Endothelial cell of hepatic sinusoid (primary cell): ENCODE results near the gene TFF3.

Experiments
- in situ Hi-C: cut with HindIII; loops from 2 replicates; pipeline ENCODE4 v1.10.0; 2017; ENCODE audit warnings: low sequenced_read_pairs

TFF3 gene

DNA sequence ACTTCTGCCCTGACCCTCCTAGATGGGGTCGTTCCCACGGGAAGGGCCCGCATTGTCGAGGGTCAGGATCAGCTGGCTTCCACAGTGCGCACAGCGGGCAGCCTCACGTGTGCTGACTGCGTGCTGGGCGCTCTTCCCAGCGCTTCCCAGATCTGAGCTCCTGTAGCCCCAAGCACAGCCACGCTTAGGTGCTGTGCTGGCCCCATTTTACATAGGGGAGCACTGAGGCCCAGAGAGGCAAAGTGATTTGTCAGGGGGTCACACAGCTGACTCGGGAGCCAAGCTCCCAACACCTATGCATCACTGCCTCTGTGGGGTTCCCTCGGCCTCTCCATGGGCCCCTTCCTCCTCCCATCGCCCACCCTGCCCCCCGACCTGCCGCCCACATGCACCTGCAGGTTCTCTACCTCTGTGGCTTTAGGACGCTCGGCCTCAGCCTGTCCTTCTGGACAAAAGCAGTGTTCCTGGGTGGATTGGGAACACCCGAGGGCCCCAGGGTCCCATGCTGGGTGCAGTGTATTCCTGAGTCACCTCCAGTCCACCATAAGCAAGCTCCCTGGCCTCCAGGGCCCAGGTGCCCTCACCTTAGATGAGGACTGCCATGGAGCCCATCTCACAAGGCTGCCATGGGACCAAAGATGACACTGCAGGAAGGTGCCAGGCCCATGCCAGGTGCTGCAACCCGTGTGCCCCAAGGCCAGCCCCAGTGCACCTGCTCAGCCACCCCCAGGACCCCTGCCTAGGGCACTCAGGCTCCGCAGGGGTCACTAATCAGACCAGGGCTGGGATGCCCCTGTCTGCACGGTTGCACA lies 23.3 kb downstream of the TFF3 start:
- in situ Hi-C loops, result no loop called here

GRCh38 chr21:42291003-42291750 lies 24.0 kb downstream of the TFF3 start:
- in situ Hi-C loops, result no loop called here

DNA sequence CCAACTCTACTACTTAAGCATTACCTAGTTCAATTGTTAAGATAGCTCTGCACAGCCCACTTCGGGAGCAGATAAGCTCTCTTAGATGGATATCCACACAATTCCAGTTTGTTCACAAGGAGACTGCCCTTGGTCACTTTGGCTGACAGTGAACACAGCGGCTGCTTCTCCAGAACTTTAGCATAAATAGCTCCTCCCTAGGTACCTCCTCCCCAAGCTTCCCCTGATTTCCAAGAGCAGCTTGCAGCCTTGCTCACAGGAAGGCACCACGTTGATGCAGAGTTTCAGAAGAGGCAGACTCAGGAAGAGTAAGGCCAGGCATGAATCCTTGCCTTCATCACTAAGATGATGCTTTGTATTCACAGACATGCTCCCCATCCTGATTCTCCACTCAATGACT lies 24.7 kb downstream of the TFF3 start:
- in situ Hi-C loops, result no loop called here

- in situ Hi-C loops, result no loop called here
These were observed 25.3 kb downstream of the TFF3 start for GRCh38 chr21:42289926-42290325.

DNA sequence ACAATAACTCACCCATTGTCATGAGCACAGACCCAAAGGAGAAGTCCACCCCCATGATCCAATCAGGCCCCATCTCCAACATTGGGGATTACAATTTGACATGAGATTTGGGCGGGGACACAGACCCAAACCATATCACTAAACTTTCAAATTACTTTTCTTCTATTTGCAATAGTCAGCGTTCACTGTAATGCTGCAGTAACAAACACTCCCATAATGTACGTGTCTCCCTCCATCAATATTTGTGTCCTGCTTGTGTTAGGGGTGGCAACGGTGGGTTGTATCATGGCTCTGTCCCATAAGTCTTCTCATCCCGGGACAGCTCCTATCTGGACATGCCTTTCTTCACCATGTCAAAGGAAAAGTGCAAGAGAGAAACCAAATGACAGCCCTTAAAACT lies 26.2 kb downstream of the TFF3 start:
- in situ Hi-C loops, result no loop called here

- in situ Hi-C loops, result no loop called here
These were observed 27.8 kb downstream of the TFF3 start for GRCh38 chr21:42287193-42288083.

DNA sequence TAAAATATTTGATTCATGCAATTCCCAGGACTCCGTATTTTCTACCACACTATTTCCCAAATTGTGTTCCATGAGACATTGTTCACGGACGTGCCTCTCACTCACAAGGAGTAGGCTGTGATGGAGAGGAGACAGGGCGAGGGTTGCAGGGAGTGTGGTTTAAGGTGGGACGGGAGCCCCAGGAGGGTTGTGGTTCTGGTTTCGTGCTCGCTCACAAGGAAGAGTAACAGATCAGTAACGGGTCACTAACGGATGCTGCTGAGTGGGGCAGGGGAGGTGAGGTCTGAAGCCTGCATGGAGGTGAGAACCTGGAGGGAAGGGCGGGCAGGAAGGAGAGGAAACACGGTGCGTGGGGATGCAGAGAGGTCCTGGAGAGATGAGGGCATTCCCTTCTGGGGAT lies 28.8 kb downstream of the TFF3 start:
- in situ Hi-C loops, result no loop called here

GRCh38 chr21:42285569-42286245 lies 29.5 kb downstream of the TFF3 start:
- in situ Hi-C loops, result no loop called here

DNA sequence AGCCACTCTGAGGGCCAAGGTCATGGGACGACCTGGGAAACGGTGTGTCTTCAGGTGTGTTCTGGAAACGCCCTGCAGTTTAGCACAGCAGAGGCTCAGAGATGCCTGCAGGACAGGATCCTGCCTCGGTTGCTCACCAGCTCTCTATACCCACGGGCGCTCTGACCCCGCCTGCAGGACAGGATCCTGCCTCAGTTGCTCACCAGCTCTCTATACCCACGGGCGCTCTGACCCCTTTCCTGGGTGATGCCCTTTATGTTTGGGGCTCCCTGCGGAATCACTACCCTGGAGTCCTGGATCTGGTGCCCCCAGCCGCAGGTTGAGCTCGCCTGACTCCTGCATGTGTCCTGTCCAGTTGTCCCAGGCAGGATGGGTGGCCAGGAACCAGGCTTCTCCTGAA lies 32.5 kb downstream of the TFF3 start:
- in situ Hi-C loops, result no loop called here

GRCh38 chr21:42282021-42282420 lies 33.2 kb downstream of the TFF3 start:
- in situ Hi-C loops, result no loop called here

DNA sequence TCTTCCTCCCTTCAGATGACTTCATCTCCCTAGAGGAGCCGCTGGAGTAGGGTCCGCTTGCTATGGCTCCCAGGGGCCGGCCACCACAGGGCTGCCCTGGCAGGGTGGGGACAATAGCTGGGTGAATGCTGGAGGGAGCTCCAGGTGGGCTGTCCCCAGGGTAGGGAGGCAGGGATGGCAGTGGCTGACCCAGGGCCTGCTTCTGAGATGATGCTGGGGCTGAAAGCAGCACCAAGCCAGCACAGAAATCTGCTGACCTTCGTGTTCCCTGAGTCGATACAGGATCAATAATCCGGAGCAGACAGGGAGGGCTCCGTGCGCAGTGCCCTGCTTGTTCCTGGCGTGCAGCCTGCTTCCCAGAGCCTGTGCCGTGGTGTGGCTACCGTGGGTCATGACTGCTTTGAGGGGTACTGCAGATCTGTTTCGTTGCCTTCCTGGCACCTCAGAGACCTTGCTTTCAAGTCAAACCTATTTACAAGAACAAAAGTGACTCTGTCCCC lies 34.0 kb downstream of the TFF3 start:
- in situ Hi-C loops, result no loop called here

- in situ Hi-C loops, result no loop called here
These were observed 34.6 kb downstream of the TFF3 start for GRCh38 chr21:42280356-42281180.

- in situ Hi-C loops, result no loop called here
These were observed 35.3 kb downstream of the TFF3 start for GRCh38 chr21:42279888-42280287.

- in situ Hi-C loops, result no loop called here
These were observed 35.8 kb downstream of the TFF3 start for GRCh38 chr21:42279341-42279871.

GRCh38 chr21:42278451-42279149 lies 36.6 kb downstream of the TFF3 start:
- in situ Hi-C loops, result no loop called here

DNA sequence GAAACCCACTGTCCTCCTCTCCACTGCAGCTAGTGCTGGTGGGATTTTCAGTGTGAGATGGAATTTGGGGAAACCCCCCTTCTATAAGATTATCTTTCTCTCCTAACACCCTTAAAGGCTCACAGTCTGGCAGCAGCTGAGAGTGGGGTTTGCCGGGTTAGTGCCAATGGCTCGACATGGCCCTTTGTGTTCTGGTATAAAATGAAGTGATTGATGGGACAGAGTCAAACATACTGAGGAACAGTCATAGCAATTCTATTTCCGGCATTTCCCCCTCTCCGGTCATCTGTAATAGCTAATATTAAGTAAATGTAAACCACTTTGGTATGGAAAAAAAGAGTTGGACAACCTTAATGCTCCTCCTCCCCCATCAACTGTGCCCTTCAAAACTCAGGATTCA lies 37.6 kb downstream of the TFF3 start:
- in situ Hi-C loops, result no loop called here

GRCh38 chr21:42276526-42277154 lies 38.6 kb downstream of the TFF3 start:
- in situ Hi-C loops, result no loop called here

GRCh38 chr21:42276076-42276475 lies 39.1 kb downstream of the TFF3 start:
- in situ Hi-C loops, result no loop called here
